WTC11 (cell line): ENCODE results near the gene S1PR2. TPM values are rescaled to one million over a fixed set of nuclear protein-coding genes. Genes with fewer than 3 reads are reported as not detected.

Experiments
- ATAC-seq: fragments of 200-7000 bp; cut with Tn5 transposase; 2 replicates; pipeline ENCODE4 v1.10.0; 2021; ENCODE audit warnings: mild to moderate bottlenecking, moderate library complexity
- CTCF ChIA-PET: fragments of 300-600 bp; sonication (Branson Sonifier 250); formaldehyde crosslinking; loops from one replicate; lab custom pipeline; 2021; ENCODE audit warnings: antibody characterized with exemption; lab: Charles Lee
- POLR2A ChIA-PET: fragments of 350-600 bp; sonication (Branson Sonifier 250); formaldehyde crosslinking; loops from one replicate; lab custom pipeline; 2021; ENCODE audit warnings: antibody characterized with exemption; lab: Charles Lee
- DNase-seq: peaks from one replicate; pipeline ENCODE4 v3.0.0; 2021; ENCODE audit warnings: low spot score
- H3K27ac Mint-ChIP-seq: 2 replicates; pipeline ENCODE4 v1.8.0; 2021; ENCODE audit warnings: mixed read lengths
- H3K27me3 Mint-ChIP-seq: 2 replicates; pipeline ENCODE4 v1.8.0; 2021; ENCODE audit warnings: low read depth, mild to moderate bottlenecking, moderate library complexity, mixed read lengths
- H3K36me3 Mint-ChIP-seq: 2 replicates; pipeline ENCODE4 v1.8.0; 2021; ENCODE audit warnings: mixed read lengths
- H3K4me1 Mint-ChIP-seq: 2 replicates; pipeline ENCODE4 v1.8.0; 2022; ENCODE audit warnings: mixed read lengths
- H3K4me3 Mint-ChIP-seq: 2 replicates; pipeline ENCODE4 v1.8.0; 2021; ENCODE audit warnings: mild to moderate bottlenecking, moderate library complexity, mixed read lengths
- H3K9me3 Mint-ChIP-seq: 2 replicates; pipeline ENCODE4 v1.8.0; 2021; ENCODE audit warnings: mixed read lengths
- CREB1 ChIP-seq: sonication (generic); formaldehyde crosslinking; IDR thresholded peaks from 2 replicates; pipeline ENCODE4 v1.8.0; 2023; ENCODE audit warnings: mild to moderate bottlenecking, missing genetic modification reagents
- HMGA2 ChIP-seq: fragments of 250-450 bp; sonication (Bioruptor Pico); IDR thresholded peaks from 2 replicates; pipeline ENCODE4 v1.4.0; 2021; ENCODE audit warnings: mild to moderate bottlenecking, moderate library complexity
- MXD4 ChIP-seq: fragments of 250-450 bp; sonication (Bioruptor Pico); IDR thresholded peaks from 2 replicates; pipeline ENCODE4 v1.8.0; 2021; ENCODE audit warnings: mild to moderate bottlenecking, moderate library complexity, borderline replicate concordance
- NR3C1 ChIP-seq: sonication (generic); formaldehyde crosslinking; conservative IDR thresholded peaks from 2 replicates; pipeline ENCODE4 v1.8.1; 2023; ENCODE audit warnings: low read depth, mild to moderate bottlenecking, missing genetic modification reagents
- SMAD4 ChIP-seq: sonication (generic); formaldehyde crosslinking; IDR thresholded peaks from 2 replicates; pipeline ENCODE4 v1.8.0; 2022; ENCODE audit warnings: mild to moderate bottlenecking, missing genetic modification reagents
- TCF7 ChIP-seq: sonication (generic); formaldehyde crosslinking; IDR thresholded peaks from 2 replicates; pipeline ENCODE4 v1.8.0; 2022; ENCODE audit warnings: mild to moderate bottlenecking, low read depth, missing genetic modification reagents, moderate library complexity
- TP53 ChIP-seq: sonication (generic); formaldehyde crosslinking; IDR thresholded peaks from 2 replicates; pipeline ENCODE4 v1.8.1; 2023; ENCODE audit warnings: mild to moderate bottlenecking, missing genetic modification reagents
- USF1 ChIP-seq: sonication (generic); formaldehyde crosslinking; IDR thresholded peaks from 2 replicates; pipeline ENCODE4 v1.8.0; 2022; ENCODE audit warnings: mild to moderate bottlenecking, missing genetic modification reagents
- ZBTB21 ChIP-seq: sonication (generic); formaldehyde crosslinking; IDR thresholded peaks from 2 replicates; pipeline ENCODE4 v1.8.1; 2023; ENCODE audit warnings: mild to moderate bottlenecking, missing genetic modification reagents, borderline replicate concordance
- ZNF263 ChIP-seq: sonication (generic); formaldehyde crosslinking; IDR thresholded peaks from 2 replicates; pipeline ENCODE4 v1.8.1; 2022; ENCODE audit warnings: low read depth, mild to moderate bottlenecking, moderate library complexity, missing genetic modification reagents
- ZNF396 ChIP-seq: fragments of 250-450 bp; sonication (Bioruptor Pico); IDR thresholded peaks from 2 replicates; pipeline ENCODE4 v1.8.0; 2021; ENCODE audit warnings: mild to moderate bottlenecking, moderate library complexity, borderline replicate concordance
- total RNA-seq: library from RNA; stranded (reverse); gene quantifications from 3 replicates; pipeline ENCODE4 v1.2.3, GENCODE V29; 2021
- TF ChIP-seq, protein P1 (sequence below): sonication (generic); formaldehyde crosslinking; IDR thresholded peaks from 2 replicates; pipeline ENCODE4 v1.8.1; 2022; ENCODE audit warnings: low read depth, missing genetic modification reagents, borderline replicate concordance
- TF ChIP-seq, protein P2 (sequence below): sonication (generic); formaldehyde crosslinking; IDR thresholded peaks from 2 replicates; pipeline ENCODE4 v1.8.0; 2022; ENCODE audit warnings: mild to moderate bottlenecking, missing genetic modification reagents
- TF ChIP-seq, protein P3 (sequence below): fragments of 200-600 bp; IDR thresholded peaks from 2 replicates; pipeline ENCODE4 v1.8.0; 2022; ENCODE audit warnings: antibody characterized with exemption
- TF ChIP-seq, protein P4 (sequence below): sonication (generic); formaldehyde crosslinking; IDR thresholded peaks from 2 replicates; pipeline ENCODE4 v1.8.1; 2022; ENCODE audit warnings: mild to moderate bottlenecking, missing genetic modification reagents, moderate library complexity, borderline replicate concordance
- TF ChIP-seq, protein P5 (sequence below): fragments of 250-450 bp; sonication (Bioruptor Pico); IDR thresholded peaks from 2 replicates; pipeline ENCODE4 v1.9.0; 2021; ENCODE audit warnings: moderate library complexity, mild to moderate bottlenecking, inconsistent platforms, borderline replicate concordance

S1PR2 gene
- total RNA-seq, 1 experiment from 2014 or later: 13.2 TPM

- TF ChIP-seq, protein P1, sequence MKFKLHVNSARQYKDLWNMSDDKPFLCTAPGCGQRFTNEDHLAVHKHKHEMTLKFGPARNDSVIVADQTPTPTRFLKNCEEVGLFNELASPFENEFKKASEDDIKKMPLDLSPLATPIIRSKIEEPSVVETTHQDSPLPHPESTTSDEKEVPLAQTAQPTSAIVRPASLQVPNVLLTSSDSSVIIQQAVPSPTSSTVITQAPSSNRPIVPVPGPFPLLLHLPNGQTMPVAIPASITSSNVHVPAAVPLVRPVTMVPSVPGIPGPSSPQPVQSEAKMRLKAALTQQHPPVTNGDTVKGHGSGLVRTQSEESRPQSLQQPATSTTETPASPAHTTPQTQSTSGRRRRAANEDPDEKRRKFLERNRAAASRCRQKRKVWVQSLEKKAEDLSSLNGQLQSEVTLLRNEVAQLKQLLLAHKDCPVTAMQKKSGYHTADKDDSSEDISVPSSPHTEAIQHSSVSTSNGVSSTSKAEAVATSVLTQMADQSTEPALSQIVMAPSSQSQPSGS (CRISPR knock-in tag): no peak
- TF ChIP-seq, protein P2, sequence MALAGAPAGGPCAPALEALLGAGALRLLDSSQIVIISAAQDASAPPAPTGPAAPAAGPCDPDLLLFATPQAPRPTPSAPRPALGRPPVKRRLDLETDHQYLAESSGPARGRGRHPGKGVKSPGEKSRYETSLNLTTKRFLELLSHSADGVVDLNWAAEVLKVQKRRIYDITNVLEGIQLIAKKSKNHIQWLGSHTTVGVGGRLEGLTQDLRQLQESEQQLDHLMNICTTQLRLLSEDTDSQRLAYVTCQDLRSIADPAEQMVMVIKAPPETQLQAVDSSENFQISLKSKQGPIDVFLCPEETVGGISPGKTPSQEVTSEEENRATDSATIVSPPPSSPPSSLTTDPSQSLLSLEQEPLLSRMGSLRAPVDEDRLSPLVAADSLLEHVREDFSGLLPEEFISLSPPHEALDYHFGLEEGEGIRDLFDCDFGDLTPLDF (CRISPR knock-in tag): no peak
- TF ChIP-seq CREB1 (CRISPR knock-in tag): no peak
Measured at GRCh38 chr19:10183926-10184325, 47.2 kb downstream of the S1PR2 start (continued).

- no peaks in the 10 kb centered on the region for H3K9me3 Mint-ChIP-seq
- no peak overlapping the region for H3K4me3 Mint-ChIP-seq
- ATAC-seq (no peak), DNase-seq (no peak)
- ChIA-PET CTCF (interaction anchor here (3.5 kb wide), 1 partner anchor 67 kb away, joined by 10 read pairs; no protein-coding TSS in a partner anchor), POLR2A (no interaction called here)
- no peaks in the 10 kb centered on the region for H3K27me3 Mint-ChIP-seq
- TF ChIP-seq, protein P3, sequence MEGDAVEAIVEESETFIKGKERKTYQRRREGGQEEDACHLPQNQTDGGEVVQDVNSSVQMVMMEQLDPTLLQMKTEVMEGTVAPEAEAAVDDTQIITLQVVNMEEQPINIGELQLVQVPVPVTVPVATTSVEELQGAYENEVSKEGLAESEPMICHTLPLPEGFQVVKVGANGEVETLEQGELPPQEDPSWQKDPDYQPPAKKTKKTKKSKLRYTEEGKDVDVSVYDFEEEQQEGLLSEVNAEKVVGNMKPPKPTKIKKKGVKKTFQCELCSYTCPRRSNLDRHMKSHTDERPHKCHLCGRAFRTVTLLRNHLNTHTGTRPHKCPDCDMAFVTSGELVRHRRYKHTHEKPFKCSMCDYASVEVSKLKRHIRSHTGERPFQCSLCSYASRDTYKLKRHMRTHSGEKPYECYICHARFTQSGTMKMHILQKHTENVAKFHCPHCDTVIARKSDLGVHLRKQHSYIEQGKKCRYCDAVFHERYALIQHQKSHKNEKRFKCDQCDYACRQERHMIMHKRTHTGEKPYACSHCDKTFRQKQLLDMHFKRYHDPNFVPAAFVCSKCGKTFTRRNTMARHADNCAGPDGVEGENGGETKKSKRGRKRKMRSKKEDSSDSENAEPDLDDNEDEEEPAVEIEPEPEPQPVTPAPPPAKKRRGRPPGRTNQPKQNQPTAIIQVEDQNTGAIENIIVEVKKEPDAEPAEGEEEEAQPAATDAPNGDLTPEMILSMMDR: no peak
- TF ChIP-seq HMGA2 (CRISPR knock-in tag): 0 out of 2 replicates have a peak, but pooled peaks have one; percentile 4
- H3K4me1 Mint-ChIP-seq: no peaks in the 10 kb centered on the region
- H3K36me3 Mint-ChIP-seq: peaks cover 27% of the 10 kb centered on the region
- no peak overlapping the region for H3K27ac Mint-ChIP-seq
Measured at GRCh38 chr19:10182847-10183246, 48.3 kb downstream of the S1PR2 start.

DNA sequence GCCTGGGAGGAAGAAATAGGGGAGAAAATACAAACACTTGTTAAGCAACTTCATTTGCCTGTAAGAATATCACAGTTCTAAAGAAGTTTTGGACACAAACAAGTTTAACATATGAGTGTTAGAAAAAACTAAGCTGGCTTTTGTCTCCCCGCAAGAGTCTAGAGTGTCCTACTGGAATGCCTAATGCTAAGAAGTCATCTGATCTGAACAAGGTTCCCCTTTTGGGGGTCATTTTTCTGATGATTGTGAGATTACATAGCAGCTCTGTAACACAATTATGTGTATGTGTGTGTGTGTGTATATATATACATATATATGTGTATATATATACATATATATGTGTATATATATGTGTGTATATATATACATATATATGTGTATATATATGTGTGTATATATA is 49.1 kb downstream of the S1PR2 start:
- H3K27me3 Mint-ChIP-seq: no peaks in the 10 kb centered on the region
- no peaks in the 10 kb centered on the region for H3K9me3 Mint-ChIP-seq
- H3K4me3 Mint-ChIP-seq: no peak overlapping the region
- DNase-seq (no peak), ATAC-seq (no peak)
- H3K4me1 Mint-ChIP-seq: no peaks in the 10 kb centered on the region
- no peak overlapping the region for H3K27ac Mint-ChIP-seq
- ChIA-PET POLR2A (no interaction called here), CTCF (interaction anchor here (3.5 kb wide), 1 partner anchor 68 kb away, joined by 10 read pairs; no protein-coding TSS in a partner anchor)
- TF ChIP-seq, protein P4, sequence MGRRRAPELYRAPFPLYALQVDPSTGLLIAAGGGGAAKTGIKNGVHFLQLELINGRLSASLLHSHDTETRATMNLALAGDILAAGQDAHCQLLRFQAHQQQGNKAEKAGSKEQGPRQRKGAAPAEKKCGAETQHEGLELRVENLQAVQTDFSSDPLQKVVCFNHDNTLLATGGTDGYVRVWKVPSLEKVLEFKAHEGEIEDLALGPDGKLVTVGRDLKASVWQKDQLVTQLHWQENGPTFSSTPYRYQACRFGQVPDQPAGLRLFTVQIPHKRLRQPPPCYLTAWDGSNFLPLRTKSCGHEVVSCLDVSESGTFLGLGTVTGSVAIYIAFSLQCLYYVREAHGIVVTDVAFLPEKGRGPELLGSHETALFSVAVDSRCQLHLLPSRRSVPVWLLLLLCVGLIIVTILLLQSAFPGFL (CRISPR knock-in tag): no peak
- no peak for TF ChIP-seq ZBTB21 (CRISPR knock-in tag)
- TF ChIP-seq, protein P5, sequence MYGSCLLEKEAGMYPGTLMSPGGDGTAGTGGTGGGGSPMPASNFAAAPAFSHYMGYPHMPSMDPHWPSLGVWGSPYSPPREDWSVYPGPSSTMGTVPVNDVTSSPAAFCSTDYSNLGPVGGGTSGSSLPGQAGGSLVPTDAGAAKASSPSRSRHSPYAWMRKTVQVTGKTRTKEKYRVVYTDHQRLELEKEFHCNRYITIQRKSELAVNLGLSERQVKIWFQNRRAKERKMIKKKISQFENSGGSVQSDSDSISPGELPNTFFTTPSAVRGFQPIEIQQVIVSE (CRISPR knock-in tag): no peak
- no peak for TF ChIP-seq MXD4 (CRISPR knock-in tag)
- no peak for TF ChIP-seq CREB1 (CRISPR knock-in tag)
- no peak for TF ChIP-seq TCF7 (CRISPR knock-in tag)
- TF ChIP-seq SMAD4 (CRISPR knock-in tag): no peak
- no peak for TF ChIP-seq NR3C1 (CRISPR knock-in tag)
- TF ChIP-seq TP53 (CRISPR knock-in tag): no peak
- TF ChIP-seq USF1 (CRISPR knock-in tag): no peak
- TF ChIP-seq ZNF396 (CRISPR knock-in tag): no peak
- TF ChIP-seq ZNF263: no peak
- peaks cover 30% of the 10 kb centered on the region for H3K36me3 Mint-ChIP-seq
